Mucosa of descending colon (tissue), 3 donors: ENCODE data around the gene USP20. TPM values are rescaled to one million over a fixed set of nuclear protein-coding genes. Genes with fewer than 3 reads are reported as not detected.

Experiments used
- ATAC-seq: fragments of 200-7000 bp; cut with Tn5 transposase; one replicate; pipeline ENCODE4 v1.9.1; 2020; ENCODE audit warnings: mild to moderate bottlenecking, moderate library complexity
- DNase-seq, 3 donors: peaks; one replicate each; pipeline ENCODE4 v3.0.0-alpha.2; 2020
- H3K36me3 ChIP-seq: fragments of 200-600 bp; one replicate; pipeline ENCODE4 v1.8.0; 2021; ENCODE audit warnings: low read depth, mild to moderate bottlenecking
- H3K4me1 ChIP-seq: fragments of 200-600 bp; one replicate; pipeline ENCODE4 v1.8.0; 2021; ENCODE audit warnings: low read depth, mild to moderate bottlenecking
- H3K4me3 ChIP-seq: fragments of 200-600 bp; one replicate; pipeline ENCODE4 v1.8.0; 2021; ENCODE audit warnings: mild to moderate bottlenecking
- H3K9me3 ChIP-seq: fragments of 200-600 bp; one replicate; pipeline ENCODE4 v1.8.0; 2021; ENCODE audit warnings: mild to moderate bottlenecking
- CTCF ChIP-seq: fragments of 200-600 bp; IDR thresholded peaks from one replicate; pipeline ENCODE4 v1.8.0; 2022; ENCODE audit warnings: antibody characterized with exemption, mild to moderate bottlenecking
- intact Hi-C, 2 donors: fragments of 100-400 bp; cut with DNase I in 1 of 2; cut with micrococcal nuclease in 1 of 2; formaldehyde crosslinking; loops; one replicate each; pipeline versions ENCODE4 v1.11.0 to v1.11.1; 2022; cut with DNase I, micrococcal nuclease
- total RNA-seq, 3 donors: library from RNA; stranded (reverse); fragmentation: NEBNext Ultra II Directional in 2 of 3; extraction: Animal tissue kit (Norgen Biotek cat#: 25700) in 2 of 3; gene quantifications; one replicate each; pipeline versions ENCODE4 v1.2.1 to v1.2.4, GENCODE V29; 2021 to 2023
- donor health status: DM: no; HTN: no; CAD: no; lungs with moderate emphysema.
- donor health status: DM: no; HTN: no; CAD: no.
- donor health status: DM: no; HTN: yes; CAD: no.

Gene USP20
- total RNA-seq, 3 donors from 2014 or later: 20.2 to 32.3 (median 22.9) TPM

DNA sequence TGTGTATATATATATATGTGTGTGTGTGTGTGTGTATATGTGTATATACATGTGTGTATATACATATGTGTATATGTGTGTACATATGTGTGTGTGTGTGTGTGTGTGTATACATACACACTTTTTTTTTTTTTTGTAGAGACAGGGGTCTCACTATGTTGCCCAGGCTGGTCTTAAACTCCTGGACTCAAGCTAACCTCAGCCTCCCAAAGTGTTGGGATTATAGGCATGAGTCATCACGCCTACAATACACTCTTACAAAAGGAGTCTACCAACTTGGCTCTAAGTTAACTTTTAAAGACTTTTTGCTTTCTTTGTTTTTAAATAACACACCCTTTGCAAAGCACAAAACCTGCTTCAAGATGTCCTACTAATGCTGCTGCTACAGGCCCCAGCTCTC lies 2.3 kb upstream of the USP20 start:
- no peaks in the 10 kb centered on the region for H3K36me3 ChIP-seq
- DNase-seq (no peak), ATAC-seq (no peak)
- intact Hi-C loops: no loop called here
- no peak for TF ChIP-seq CTCF
- H3K4me3 ChIP-seq: no peak overlapping the region
- peaks cover 15% of the 10 kb centered on the region for H3K4me1 ChIP-seq
- H3K9me3 ChIP-seq: no peaks in the 10 kb centered on the region

DNA sequence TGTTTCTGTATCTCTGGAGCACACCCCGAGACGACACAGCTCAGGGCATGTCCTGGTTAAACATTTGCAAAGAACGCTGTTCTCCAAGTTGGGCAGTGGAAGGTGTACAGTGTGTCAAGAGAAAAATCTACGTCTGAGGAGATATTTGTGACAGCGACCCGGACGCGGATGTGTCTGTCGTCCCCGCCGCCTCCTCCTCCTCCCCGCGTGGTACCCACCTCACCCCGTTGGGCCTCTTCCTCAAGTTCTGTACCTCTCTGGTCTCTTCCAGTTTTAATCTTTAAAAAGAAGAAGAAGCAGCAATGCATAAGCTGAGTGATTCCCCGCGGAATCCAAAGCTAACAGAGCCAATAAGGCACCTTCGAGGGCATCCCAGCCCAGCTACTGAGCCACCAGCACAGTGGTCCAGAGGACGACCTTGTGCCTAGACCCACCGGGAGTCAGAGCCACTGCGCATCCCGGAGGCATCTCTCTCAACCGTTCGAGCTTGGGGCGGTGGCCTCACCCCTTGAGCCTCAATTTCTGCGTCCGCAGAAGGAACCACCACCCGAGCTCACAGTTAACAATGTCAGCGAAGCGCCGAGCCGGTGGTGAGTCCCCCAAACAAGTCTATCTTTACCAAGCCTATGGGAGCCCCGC lies 650 bp upstream of the USP20 start:
- peak; percentile 37 to 67 (median 49) for DNase-seq
- TF ChIP-seq CTCF: no peak
- H3K9me3 ChIP-seq: no peaks in the 10 kb centered on the region
- peak; percentile 31 for ATAC-seq
- H3K4me3 ChIP-seq: peak overlapping the region; percentile 66
- H3K4me1 ChIP-seq: peaks cover 15% of the 10 kb centered on the region
- intact Hi-C loops: no loop called here
- H3K36me3 ChIP-seq: no peaks in the 10 kb centered on the region

- no peak for DNase-seq
- no peak for TF ChIP-seq CTCF
- ATAC-seq: no peak
- intact Hi-C loops: no loop called here
- Histone ChIP-seq H3K36me3 (no peaks in the 10 kb centered on the region), H3K4me1 (peaks cover 15% of the 10 kb centered on the region), H3K4me3 (peak overlapping the region; percentile 66), H3K9me3 (no peaks in the 10 kb centered on the region)
These were observed 584 bp downstream of the USP20 start for GRCh38 chr9:129835860-129836223.

DNA sequence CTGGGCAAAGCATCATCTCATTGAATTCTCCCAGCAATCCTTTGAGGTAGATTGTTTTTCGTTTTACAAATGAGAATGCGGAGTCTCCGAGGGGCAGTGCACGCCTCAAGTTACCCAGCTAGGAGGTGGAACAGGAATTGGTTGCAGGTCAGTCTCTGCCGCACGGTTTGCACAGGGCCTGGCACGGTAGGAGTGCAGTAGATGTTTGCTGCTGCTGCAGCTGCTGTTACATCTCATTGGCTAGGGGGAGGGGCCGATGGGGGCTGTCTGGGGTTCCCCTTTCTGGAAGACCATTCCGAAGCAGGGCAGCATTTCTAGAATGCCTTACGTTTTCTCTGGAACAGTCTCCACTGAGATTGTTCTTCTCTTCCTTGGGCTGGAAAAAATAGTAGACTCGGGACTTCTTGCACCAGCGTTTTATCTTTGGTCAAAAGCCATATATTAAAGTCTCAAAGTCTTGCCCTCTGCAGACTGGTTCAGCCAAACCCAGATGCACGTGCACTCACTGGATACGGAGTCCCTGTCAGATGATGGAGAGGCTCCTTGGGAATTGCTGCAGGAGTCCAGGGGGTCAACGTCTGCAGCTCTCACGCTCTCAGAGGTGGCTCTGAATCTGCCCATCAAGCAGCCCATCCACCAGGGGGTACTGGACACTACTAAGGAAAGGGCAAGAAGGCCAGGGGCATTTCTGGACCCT lies 1.2 kb downstream of the USP20 start:
- ATAC-seq (no peak), DNase-seq (peak; percentile 46 to 67 (median 49))
- Histone ChIP-seq H3K4me1 (peaks cover 15% of the 10 kb centered on the region), H3K36me3 (no peaks in the 10 kb centered on the region), H3K9me3 (no peaks in the 10 kb centered on the region), H3K4me3 (no peak overlapping the region)
- TF ChIP-seq CTCF: no peak
- intact Hi-C loops: no loop called here

DNA sequence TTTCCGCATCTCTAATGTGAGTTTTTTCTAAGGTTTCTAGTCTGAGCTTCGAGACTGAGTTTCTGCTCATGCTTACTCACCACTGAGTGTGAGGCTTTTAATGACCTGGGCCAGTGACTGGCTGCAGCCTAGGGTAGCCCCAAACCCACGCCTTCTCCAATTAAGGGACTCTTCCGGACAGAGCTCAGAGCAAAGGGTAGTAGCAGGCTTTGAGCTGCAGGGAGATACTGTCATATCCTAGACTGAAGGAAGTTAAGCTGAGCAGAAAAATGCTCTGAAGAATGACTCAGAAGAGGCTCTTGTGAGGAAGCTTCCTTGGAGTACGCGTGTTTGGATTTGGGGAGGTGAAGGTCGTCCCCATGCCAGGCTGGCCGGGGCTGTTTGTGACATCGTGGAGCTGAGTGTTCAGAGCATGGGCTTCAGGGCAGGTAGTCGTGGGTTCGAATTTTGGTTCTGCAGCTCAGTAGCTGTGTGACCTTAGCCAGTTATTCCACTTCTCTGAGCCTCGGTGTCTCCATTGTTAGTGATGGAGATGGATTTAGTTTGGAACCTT lies 3.5 kb downstream of the USP20 start:
- Histone ChIP-seq H3K9me3 (no peaks in the 10 kb centered on the region), H3K4me1 (peaks cover 15% of the 10 kb centered on the region), H3K4me3 (no peak overlapping the region), H3K36me3 (no peaks in the 10 kb centered on the region)
- no peak for DNase-seq
- no peak for ATAC-seq
- intact Hi-C loops: no loop called here
- TF ChIP-seq CTCF: no peak
